Stomach (tissue), 9 donors: ENCODE measurements around the gene SIGLEC7. TPM values are rescaled to one million over a fixed set of nuclear protein-coding genes. Genes with fewer than 3 reads are reported as not detected.

Experiments used
- DNase-seq, 2 donors: peaks; one replicate each; pipeline versions ENCODE4 v3.0.0 to v3.0.0-alpha.2; 2013 to 2019
- H3K27ac ChIP-seq, 5 donors: fragments of 200-600 bp in 4 of 5; sonication (generic) in 4 of 5; one replicate each; pipeline ENCODE4 v1.5.1; 2013 to 2019; ENCODE audit warnings: mild to moderate bottlenecking in 1 of 5, moderate library complexity in 1 of 5
- H3K27me3 ChIP-seq, 3 donors: fragments of 200-600 bp; sonication (generic); one replicate each; pipeline ENCODE4 v1.5.1; 2017 to 2019; ENCODE audit warnings: mixed run types in 1 of 3
- H3K36me3 ChIP-seq, 4 donors: fragments of 200-600 bp; sonication (generic); 1 replicate in 3 of 4; 2 replicates in 1 of 4; pipeline ENCODE4 v1.5.1; 2016 to 2019
- H3K4me1 ChIP-seq, 4 donors: fragments of 200-600 bp; sonication (generic); one replicate each; pipeline ENCODE4 v1.5.1; 2016 to 2019
- H3K4me3 ChIP-seq, 4 donors: fragments of 200-600 bp; sonication (generic) in 3 of 4; one replicate each; pipeline ENCODE4 v1.5.1; 2016 to 2019; ENCODE audit warnings: mild to moderate bottlenecking in 1 of 4
- H3K9me3 ChIP-seq, 4 donors: fragments of 200-600 bp; sonication (generic); one replicate each; pipeline ENCODE4 v1.5.1; 2016 to 2019
- EP300 ChIP-seq: sonication (generic); formaldehyde crosslinking; IDR thresholded peaks from one replicate; pipeline ENCODE4 v1.6.1; 2017; ENCODE audit warnings: antibody characterized with exemption
- POLR2A ChIP-seq, 4 donors: fragments of 450-650 bp; IDR thresholded peaks; one replicate each; pipeline ENCODE4 v1.6.1; 2016; ENCODE audit warnings: antibody characterized with exemption in 4 of 4, control low read depth in 2 of 4, mild to moderate bottlenecking in 1 of 4, moderate library complexity in 1 of 4
- POLR2AphosphoS5 ChIP-seq, 3 donors: sonication (generic); formaldehyde crosslinking; IDR thresholded peaks; one replicate each; pipeline ENCODE4 v1.6.1; 2016; ENCODE audit warnings: antibody characterized with exemption in 3 of 3
- WGBS, 5 donors: extraction: QIAGEN DNeasy Blood & Tissue Kit in 3 of 5; methylation state at CpG; one replicate each; pipeline versions ENCODE4 v1.1.5 to v1.1.7; 2013 to 2018; 5-methylcytosine and 5-hydroxymethylcytosine counted together
- intact Hi-C: fragments of 100-400 bp; cut with DNase I; formaldehyde crosslinking; loops from one replicate; pipeline ENCODE4 v1.15.1; 2023; ENCODE audit warnings: low total_unique reads
- polyA plus RNA-seq, 3 donors: library from polyadenylated mRNA; stranded (reverse); fragments of 200-250 nt; gene quantifications; one replicate each; pipeline ENCODE4 v1.2.3, GENCODE V29; 2013
- total RNA-seq, 5 donors: library from RNA; depleted of rRNA; stranded (reverse); fragments of >200 nt; gene quantifications; one replicate each; pipeline versions ENCODE4 v1.1.0 to v1.2.3, GENCODE V29; 2014 to 2016
- TF ChIP-seq, protein P1 (sequence below), 7 experiments: fragments of 450-650 bp in 4 of 7; fragments of 200-600 bp in 3 of 7; sonication (generic) in 3 of 7; IDR thresholded peaks; one replicate each; pipeline ENCODE4 v1.5.1; 2016 to 2019; ENCODE audit warnings: antibody characterized with exemption in 7 of 7, control low read depth in 2 of 7, mild to moderate bottlenecking in 1 of 7
- donor health status: healthy with polysubstance abuse.
- donor health status: Bipolar disorder and iron deficiency.
- donor health status: healthy.

The SIGLEC7 gene
- total and polyA plus RNA-seq, 8 donors, result 0.18 to 1.8 (median 0.90) TPM; not detected in 4

DNA sequence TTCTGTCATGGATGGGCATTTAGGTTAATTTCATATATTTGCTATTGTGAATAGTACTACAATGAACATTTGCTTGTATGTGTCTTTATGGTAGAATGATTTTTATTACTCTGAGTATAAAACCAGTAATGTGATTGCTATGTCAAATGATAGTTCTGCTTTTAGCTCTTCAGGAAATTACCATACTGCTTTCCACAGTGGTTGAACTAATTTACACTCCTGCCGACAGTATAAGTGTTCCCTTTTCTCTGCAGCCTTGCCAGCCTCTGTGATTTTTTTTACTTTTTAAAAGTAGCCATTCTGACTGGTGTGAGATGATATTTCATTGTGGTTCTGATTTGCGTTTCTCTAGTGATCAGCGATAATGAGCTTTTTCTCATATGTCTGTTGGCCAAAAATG, 6.5 kb downstream of the SIGLEC7 start:
- Histone ChIP-seq H3K36me3 (no peaks in the 10 kb centered on the region), H3K4me1 (no peaks in the 10 kb centered on the region), H3K27ac (no peak overlapping the region), H3K9me3 (peaks cover 0 to 10% (median 4%) of the 10 kb centered on the region in 4 donors), H3K27me3 (peaks cover 0 to 19% (median 5%) of the 10 kb centered on the region in 3 donors), H3K4me3 (no peak overlapping the region)
- no peak for DNase-seq
- intact Hi-C loops, result no loop called here
- no peak for TF ChIP-seq POLR2A (IDR thresholded peaks at IDR 0.05)
- TF ChIP-seq EP300, result no peak
- TF ChIP-seq, protein P1, sequence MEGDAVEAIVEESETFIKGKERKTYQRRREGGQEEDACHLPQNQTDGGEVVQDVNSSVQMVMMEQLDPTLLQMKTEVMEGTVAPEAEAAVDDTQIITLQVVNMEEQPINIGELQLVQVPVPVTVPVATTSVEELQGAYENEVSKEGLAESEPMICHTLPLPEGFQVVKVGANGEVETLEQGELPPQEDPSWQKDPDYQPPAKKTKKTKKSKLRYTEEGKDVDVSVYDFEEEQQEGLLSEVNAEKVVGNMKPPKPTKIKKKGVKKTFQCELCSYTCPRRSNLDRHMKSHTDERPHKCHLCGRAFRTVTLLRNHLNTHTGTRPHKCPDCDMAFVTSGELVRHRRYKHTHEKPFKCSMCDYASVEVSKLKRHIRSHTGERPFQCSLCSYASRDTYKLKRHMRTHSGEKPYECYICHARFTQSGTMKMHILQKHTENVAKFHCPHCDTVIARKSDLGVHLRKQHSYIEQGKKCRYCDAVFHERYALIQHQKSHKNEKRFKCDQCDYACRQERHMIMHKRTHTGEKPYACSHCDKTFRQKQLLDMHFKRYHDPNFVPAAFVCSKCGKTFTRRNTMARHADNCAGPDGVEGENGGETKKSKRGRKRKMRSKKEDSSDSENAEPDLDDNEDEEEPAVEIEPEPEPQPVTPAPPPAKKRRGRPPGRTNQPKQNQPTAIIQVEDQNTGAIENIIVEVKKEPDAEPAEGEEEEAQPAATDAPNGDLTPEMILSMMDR (IDR thresholded peaks at IDR 0.05), result no peak
- no peak for TF ChIP-seq POLR2AphosphoS5 (IDR thresholded peaks at IDR 0.05)
- 62 to 84% (median 81%) methylated on average over 3 of the region's 3 CpGs for WGBS, 5 donors

DNA sequence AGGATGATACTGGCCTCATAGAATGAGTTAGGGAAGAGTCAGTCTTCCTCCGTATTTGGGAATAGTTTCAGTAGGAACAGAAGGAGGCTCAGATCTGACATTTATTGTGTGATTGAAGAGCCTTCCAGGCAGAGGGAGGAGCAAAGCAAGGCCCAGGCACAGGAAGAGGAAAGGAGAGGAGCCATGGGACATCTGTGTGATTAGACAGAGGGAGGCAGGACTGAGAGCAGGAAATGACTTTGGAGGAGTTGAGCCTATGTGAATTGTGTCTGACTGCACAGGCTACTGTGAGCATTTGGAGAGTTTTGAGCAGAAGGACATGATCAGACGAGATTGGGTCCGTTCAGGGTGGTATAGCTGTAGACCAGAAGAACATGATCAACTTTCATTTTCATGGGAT, 8.5 kb downstream of the SIGLEC7 start:
- TF ChIP-seq EP300, result no peak
- TF ChIP-seq, protein P1 (IDR thresholded peaks at IDR 0.05), result no peak
- TF ChIP-seq POLR2A (IDR thresholded peaks at IDR 0.05), result no peak
- TF ChIP-seq POLR2AphosphoS5 (IDR thresholded peaks at IDR 0.05), result no peak
- H3K27ac ChIP-seq, result no peak overlapping the region
- H3K4me1 ChIP-seq, result no peaks in the 10 kb centered on the region
- no peak overlapping the region for H3K4me3 ChIP-seq
- no peaks in the 10 kb centered on the region for H3K36me3 ChIP-seq
- intact Hi-C loops, result no loop called here
- H3K9me3 ChIP-seq, result peaks cover 0 to 10% (median 4%) of the 10 kb centered on the region in 4 donors
- peaks cover 0 to 30% (median 0%) of the 10 kb centered on the region in 3 donors for H3K27me3 ChIP-seq
- WGBS, 5 donors, result 70 to 77% (median 76%) methylated on average over 3 of the region's 3 CpGs
- DNase-seq, result no peak

DNA sequence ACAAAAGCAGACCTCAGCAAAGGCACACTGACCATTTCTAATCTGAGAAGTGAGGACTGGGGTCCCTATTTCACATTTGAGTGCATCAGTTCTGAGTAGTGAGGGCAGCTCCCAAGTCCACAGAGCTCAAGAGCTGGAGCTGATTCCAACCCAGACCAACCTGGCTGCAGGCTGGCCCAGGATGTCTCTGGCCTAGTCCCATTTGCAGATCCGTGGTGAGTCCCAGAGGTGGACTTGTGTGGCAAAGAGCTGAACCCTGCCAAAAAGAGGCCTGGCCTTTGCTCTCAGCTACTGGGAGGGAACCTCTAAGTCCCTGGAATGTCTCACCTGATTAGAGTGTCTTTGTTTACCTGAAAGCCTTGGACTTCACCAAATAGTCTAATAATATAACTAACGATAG, 14.6 kb downstream of the SIGLEC7 start:
- Histone ChIP-seq H3K27ac (no peak overlapping the region), H3K4me1 (no peaks in the 10 kb centered on the region), H3K9me3 (peaks cover 0 to 4% (median 2%) of the 10 kb centered on the region in 4 donors), H3K27me3 (peaks cover 0 to 34% (median 0%) of the 10 kb centered on the region in 3 donors), H3K4me3 (no peak overlapping the region), H3K36me3 (no peaks in the 10 kb centered on the region)
- TF ChIP-seq POLR2AphosphoS5 (IDR thresholded peaks at IDR 0.05) (no peak), EP300 (no peak)
- TF ChIP-seq, protein P1 (IDR thresholded peaks at IDR 0.05), result no peak
- 18 to 32% (median 27%) methylated on average over 2 of the region's 2 CpGs for whole genome bisulfite sequencing, 5 donors
- no peak for DNase-seq
- intact Hi-C loops, result no loop called here

DNA sequence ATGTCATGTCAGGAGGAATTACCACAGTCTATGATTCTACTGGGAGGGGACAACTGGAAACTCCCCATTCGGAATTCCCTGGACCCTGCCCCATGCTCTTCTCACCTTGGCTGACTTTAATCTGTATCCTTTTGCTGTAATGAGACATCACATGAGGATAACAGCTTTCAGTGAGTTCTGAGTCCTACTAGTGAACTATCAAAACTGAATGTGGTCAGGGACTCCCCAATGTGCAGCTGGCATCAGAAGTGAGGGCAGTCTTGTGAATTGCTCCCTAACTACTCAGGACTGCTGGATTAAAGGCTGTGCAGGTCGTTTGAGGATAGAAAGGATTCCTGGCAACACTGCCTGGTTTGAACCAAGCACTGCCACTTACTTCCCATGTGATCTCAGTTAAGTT, 15.2 kb downstream of the SIGLEC7 start:
- peaks cover 0 to 33% (median 0%) of the 10 kb centered on the region in 3 donors for H3K27me3 ChIP-seq
- no peak for DNase-seq
- TF ChIP-seq, protein P1 (IDR thresholded peaks at IDR 0.05), result no peak
- TF ChIP-seq POLR2A (IDR thresholded peaks at IDR 0.05), result no peak
- no peak for TF ChIP-seq POLR2AphosphoS5 (IDR thresholded peaks at IDR 0.05)
- no peak for TF ChIP-seq EP300
- H3K4me1 ChIP-seq, result no peaks in the 10 kb centered on the region
- H3K27ac ChIP-seq, result no peak overlapping the region
- intact Hi-C loops, result no loop called here
- H3K4me3 ChIP-seq, result no peak overlapping the region
- 23 to 34% (median 32%) methylated on average over 2 of the region's 2 CpGs for WGBS, 5 donors
- H3K36me3 ChIP-seq, result no peaks in the 10 kb centered on the region
- H3K9me3 ChIP-seq, result no peaks in the 10 kb centered on the region
